WTC11 (cell line): ENCODE data around the gene PRKN. TPM values are rescaled to one million over a fixed set of nuclear protein-coding genes. Genes with fewer than 3 reads are reported as not detected.

Source experiments
- ATAC-seq: fragments of 200-7000 bp; cut with Tn5 transposase; 2 replicates; pipeline ENCODE4 v1.10.0; 2021; ENCODE audit warnings: mild to moderate bottlenecking, moderate library complexity
- CTCF ChIA-PET: fragments of 300-600 bp; sonication (Branson Sonifier 250); formaldehyde crosslinking; loops from one replicate; lab custom pipeline; 2021; ENCODE audit warnings: antibody characterized with exemption; lab: Charles Lee
- POLR2A ChIA-PET: fragments of 350-600 bp; sonication (Branson Sonifier 250); formaldehyde crosslinking; loops from one replicate; lab custom pipeline; 2021; ENCODE audit warnings: antibody characterized with exemption; lab: Charles Lee
- DNase-seq: peaks from one replicate; pipeline ENCODE4 v3.0.0; 2021; ENCODE audit warnings: low spot score
- H3K27ac Mint-ChIP-seq: 2 replicates; pipeline ENCODE4 v1.8.0; 2021; ENCODE audit warnings: mixed read lengths
- H3K27me3 Mint-ChIP-seq: 2 replicates; pipeline ENCODE4 v1.8.0; 2021; ENCODE audit warnings: low read depth, mild to moderate bottlenecking, moderate library complexity, mixed read lengths
- H3K36me3 Mint-ChIP-seq: 2 replicates; pipeline ENCODE4 v1.8.0; 2021; ENCODE audit warnings: mixed read lengths
- H3K4me1 Mint-ChIP-seq: 2 replicates; pipeline ENCODE4 v1.8.0; 2022; ENCODE audit warnings: mixed read lengths
- H3K4me3 Mint-ChIP-seq: 2 replicates; pipeline ENCODE4 v1.8.0; 2021; ENCODE audit warnings: mild to moderate bottlenecking, moderate library complexity, mixed read lengths
- H3K9me3 Mint-ChIP-seq: 2 replicates; pipeline ENCODE4 v1.8.0; 2021; ENCODE audit warnings: mixed read lengths
- ATF2 ChIP-seq: sonication (generic); formaldehyde crosslinking; IDR thresholded peaks from 2 replicates; pipeline ENCODE4 v1.8.1; 2022; ENCODE audit warnings: low read depth, missing genetic modification reagents, borderline replicate concordance
- ATF6 ChIP-seq: sonication (generic); formaldehyde crosslinking; IDR thresholded peaks from 2 replicates; pipeline ENCODE4 v1.8.1; 2023; ENCODE audit warnings: mild to moderate bottlenecking, missing genetic modification reagents
- MXD4 ChIP-seq: fragments of 250-450 bp; sonication (Bioruptor Pico); IDR thresholded peaks from 2 replicates; pipeline ENCODE4 v1.8.0; 2021; ENCODE audit warnings: mild to moderate bottlenecking, moderate library complexity, borderline replicate concordance
- NFYB ChIP-seq: sonication (generic); formaldehyde crosslinking; conservative IDR thresholded peaks from 2 replicates; pipeline ENCODE4 v1.8.0; 2022; ENCODE audit warnings: low read depth, missing genetic modification reagents
- OVOL2 ChIP-seq: fragments of 250-450 bp; sonication (Bioruptor Pico); IDR thresholded peaks from 2 replicates; pipeline ENCODE4 v1.9.0; 2021; ENCODE audit warnings: mild to moderate bottlenecking, borderline replicate concordance
- TCF7 ChIP-seq: sonication (generic); formaldehyde crosslinking; IDR thresholded peaks from 2 replicates; pipeline ENCODE4 v1.8.0; 2022; ENCODE audit warnings: mild to moderate bottlenecking, low read depth, missing genetic modification reagents, moderate library complexity
- TEAD1 ChIP-seq: sonication (generic); formaldehyde crosslinking; IDR thresholded peaks from 2 replicates; pipeline ENCODE4 v1.8.0; 2022; ENCODE audit warnings: mild to moderate bottlenecking, missing genetic modification reagents
- ZBTB21 ChIP-seq: sonication (generic); formaldehyde crosslinking; IDR thresholded peaks from 2 replicates; pipeline ENCODE4 v1.8.1; 2023; ENCODE audit warnings: mild to moderate bottlenecking, missing genetic modification reagents, borderline replicate concordance
- ZNF121 ChIP-seq: sonication (generic); formaldehyde crosslinking; IDR thresholded peaks from 2 replicates; pipeline ENCODE4 v1.8.0; 2023; ENCODE audit warnings: missing genetic modification reagents
- ZNF317 ChIP-seq: sonication (generic); formaldehyde crosslinking; IDR thresholded peaks from 2 replicates; pipeline ENCODE4 v1.8.1; 2023; ENCODE audit warnings: low read depth, mild to moderate bottlenecking, moderate library complexity, missing genetic modification reagents, borderline replicate concordance
- ZNF425 ChIP-seq: fragments of 250-450 bp; sonication (Bioruptor Pico); conservative IDR thresholded peaks from 2 replicates; pipeline ENCODE4 v1.9.0; 2021; ENCODE audit warnings: mild to moderate bottlenecking
- ZNF532 ChIP-seq: fragments of 250-450 bp; sonication (Bioruptor Pico); IDR thresholded peaks from 2 replicates; pipeline ENCODE4 v1.9.0; 2021; ENCODE audit warnings: mild to moderate bottlenecking, borderline replicate concordance
- ZNF671 ChIP-seq: fragments of 250-450 bp; sonication (Bioruptor Pico); IDR thresholded peaks from 2 replicates; pipeline ENCODE4 v1.8.0; 2021; ENCODE audit warnings: mild to moderate bottlenecking
- total RNA-seq: library from RNA; stranded (reverse); gene quantifications from 3 replicates; pipeline ENCODE4 v1.2.3, GENCODE V29; 2021
- TF ChIP-seq, protein P1 (sequence below): sonication (generic); formaldehyde crosslinking; IDR thresholded peaks from 2 replicates; pipeline ENCODE4 v1.8.0; 2022; ENCODE audit warnings: mild to moderate bottlenecking, missing genetic modification reagents
- TF ChIP-seq, protein P2 (sequence below): fragments of 250-450 bp; sonication (Bioruptor Pico); IDR thresholded peaks from 2 replicates; pipeline ENCODE4 v1.9.0; 2021; ENCODE audit warnings: moderate library complexity, mild to moderate bottlenecking, inconsistent platforms, borderline replicate concordance
- TF ChIP-seq, protein P3 (sequence below): sonication (generic); formaldehyde crosslinking; IDR thresholded peaks from 2 replicates; pipeline ENCODE4 v1.8.1; 2023; ENCODE audit warnings: mild to moderate bottlenecking, moderate library complexity, missing genetic modification reagents
- TF ChIP-seq, protein P4 (sequence below): sonication (generic); formaldehyde crosslinking; conservative IDR thresholded peaks from 2 replicates; pipeline ENCODE4 v1.8.1; 2023; ENCODE audit warnings: mild to moderate bottlenecking, low read depth, missing genetic modification reagents, moderate library complexity

Gene PRKN
- total RNA-seq, 1 experiment from 2014 or later: 0.59 TPM

DNA sequence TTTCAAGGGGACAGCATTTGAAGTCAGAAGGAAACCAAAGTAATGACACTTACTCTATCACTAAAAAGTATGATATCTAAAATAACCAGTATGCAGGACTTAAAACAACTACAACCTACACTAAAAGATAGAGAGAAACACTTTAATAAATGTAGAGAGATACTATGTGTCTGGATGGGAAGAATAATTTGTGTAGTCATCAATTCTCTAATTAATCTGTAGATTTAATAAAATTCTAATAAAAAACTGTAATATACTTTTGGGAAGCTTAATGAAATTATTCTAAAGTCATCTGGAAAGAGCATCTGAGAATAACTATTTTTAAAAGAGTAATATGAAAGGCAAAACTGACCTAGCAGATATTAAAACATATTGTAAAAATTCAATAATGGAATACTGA lies 52.1 kb downstream of the PRKN start (continued):
- no peak for TF ChIP-seq ATF6 (CRISPR knock-in tag)
- TF ChIP-seq, protein P1, sequence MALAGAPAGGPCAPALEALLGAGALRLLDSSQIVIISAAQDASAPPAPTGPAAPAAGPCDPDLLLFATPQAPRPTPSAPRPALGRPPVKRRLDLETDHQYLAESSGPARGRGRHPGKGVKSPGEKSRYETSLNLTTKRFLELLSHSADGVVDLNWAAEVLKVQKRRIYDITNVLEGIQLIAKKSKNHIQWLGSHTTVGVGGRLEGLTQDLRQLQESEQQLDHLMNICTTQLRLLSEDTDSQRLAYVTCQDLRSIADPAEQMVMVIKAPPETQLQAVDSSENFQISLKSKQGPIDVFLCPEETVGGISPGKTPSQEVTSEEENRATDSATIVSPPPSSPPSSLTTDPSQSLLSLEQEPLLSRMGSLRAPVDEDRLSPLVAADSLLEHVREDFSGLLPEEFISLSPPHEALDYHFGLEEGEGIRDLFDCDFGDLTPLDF (CRISPR knock-in tag): no peak

GRCh38 chr6:162674452-162674851 lies 53.1 kb downstream of the PRKN start:
- no peak for TF ChIP-seq NFYB (CRISPR knock-in tag)
- TF ChIP-seq ZNF121 (CRISPR knock-in tag): no peak
- TF ChIP-seq, protein P2, sequence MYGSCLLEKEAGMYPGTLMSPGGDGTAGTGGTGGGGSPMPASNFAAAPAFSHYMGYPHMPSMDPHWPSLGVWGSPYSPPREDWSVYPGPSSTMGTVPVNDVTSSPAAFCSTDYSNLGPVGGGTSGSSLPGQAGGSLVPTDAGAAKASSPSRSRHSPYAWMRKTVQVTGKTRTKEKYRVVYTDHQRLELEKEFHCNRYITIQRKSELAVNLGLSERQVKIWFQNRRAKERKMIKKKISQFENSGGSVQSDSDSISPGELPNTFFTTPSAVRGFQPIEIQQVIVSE (CRISPR knock-in tag): no peak
- no peak for TF ChIP-seq ATF2 (CRISPR knock-in tag)
- TF ChIP-seq, protein P3, sequence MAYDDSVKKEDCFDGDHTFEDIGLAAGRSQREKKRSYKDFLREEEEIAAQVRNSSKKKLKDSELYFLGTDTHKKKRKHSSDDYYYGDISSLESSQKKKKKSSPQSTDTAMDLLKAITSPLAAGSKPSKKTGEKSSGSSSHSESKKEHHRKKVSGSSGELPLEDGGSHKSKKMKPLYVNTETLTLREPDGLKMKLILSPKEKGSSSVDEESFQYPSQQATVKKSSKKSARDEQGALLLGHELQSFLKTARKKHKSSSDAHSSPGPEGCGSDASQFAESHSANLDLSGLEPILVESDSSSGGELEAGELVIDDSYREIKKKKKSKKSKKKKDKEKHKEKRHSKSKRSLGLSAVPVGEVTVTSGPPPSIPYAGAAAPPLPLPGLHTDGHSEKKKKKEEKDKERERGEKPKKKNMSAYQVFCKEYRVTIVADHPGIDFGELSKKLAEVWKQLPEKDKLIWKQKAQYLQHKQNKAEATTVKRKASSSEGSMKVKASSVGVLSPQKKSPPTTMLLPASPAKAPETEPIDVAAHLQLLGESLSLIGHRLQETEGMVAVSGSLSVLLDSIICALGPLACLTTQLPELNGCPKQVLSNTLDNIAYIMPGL (CRISPR knock-in tag): no peak
- no peak for TF ChIP-seq ZNF317 (CRISPR knock-in tag)
- TF ChIP-seq ZNF671 (CRISPR knock-in tag): no peak
- TF ChIP-seq OVOL2: no peak
- TF ChIP-seq ZNF532 (CRISPR knock-in tag): no peak
- no peak for TF ChIP-seq MXD4
- TF ChIP-seq, protein P4, sequence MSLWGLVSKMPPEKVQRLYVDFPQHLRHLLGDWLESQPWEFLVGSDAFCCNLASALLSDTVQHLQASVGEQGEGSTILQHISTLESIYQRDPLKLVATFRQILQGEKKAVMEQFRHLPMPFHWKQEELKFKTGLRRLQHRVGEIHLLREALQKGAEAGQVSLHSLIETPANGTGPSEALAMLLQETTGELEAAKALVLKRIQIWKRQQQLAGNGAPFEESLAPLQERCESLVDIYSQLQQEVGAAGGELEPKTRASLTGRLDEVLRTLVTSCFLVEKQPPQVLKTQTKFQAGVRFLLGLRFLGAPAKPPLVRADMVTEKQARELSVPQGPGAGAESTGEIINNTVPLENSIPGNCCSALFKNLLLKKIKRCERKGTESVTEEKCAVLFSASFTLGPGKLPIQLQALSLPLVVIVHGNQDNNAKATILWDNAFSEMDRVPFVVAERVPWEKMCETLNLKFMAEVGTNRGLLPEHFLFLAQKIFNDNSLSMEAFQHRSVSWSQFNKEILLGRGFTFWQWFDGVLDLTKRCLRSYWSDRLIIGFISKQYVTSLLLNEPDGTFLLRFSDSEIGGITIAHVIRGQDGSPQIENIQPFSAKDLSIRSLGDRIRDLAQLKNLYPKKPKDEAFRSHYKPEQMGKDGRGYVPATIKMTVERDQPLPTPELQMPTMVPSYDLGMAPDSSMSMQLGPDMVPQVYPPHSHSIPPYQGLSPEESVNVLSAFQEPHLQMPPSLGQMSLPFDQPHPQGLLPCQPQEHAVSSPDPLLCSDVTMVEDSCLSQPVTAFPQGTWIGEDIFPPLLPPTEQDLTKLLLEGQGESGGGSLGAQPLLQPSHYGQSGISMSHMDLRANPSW: no peak
- no peak for TF ChIP-seq ZBTB21 (CRISPR knock-in tag)
- TF ChIP-seq ZNF425 (CRISPR knock-in tag): no peak
- TF ChIP-seq TEAD1 (CRISPR knock-in tag): no peak
- no peak for TF ChIP-seq TCF7
- no peak overlapping the region for H3K27ac Mint-ChIP-seq
- CTCF ChIA-PET: no interaction called here

More at GRCh38 chr6:162674452-162674851, 53.1 kb downstream of the PRKN start:
- peaks cover 2% of the 10 kb centered on the region; the same call in 1 of the 2 replicates for H3K4me1 Mint-ChIP-seq
- H3K4me3 Mint-ChIP-seq: no peak overlapping the region
- ATAC-seq (no peak), DNase-seq (no peak)
- no peaks in the 10 kb centered on the region for H3K27me3 Mint-ChIP-seq
- no peaks in the 10 kb centered on the region for H3K36me3 Mint-ChIP-seq
- no peaks in the 10 kb centered on the region for H3K9me3 Mint-ChIP-seq
- POLR2A ChIA-PET: no interaction called here
